Measurements from ENCODE around the gene MXD3. TPM values are rescaled to one million over a fixed set of nuclear protein-coding genes. Genes with fewer than 3 reads are reported as not detected.

The MXD3 gene
- total and polyA plus RNA-seq, 2 donors (not counting 1 experiment from before 2014, with no cell fraction given) = 11.5 to 14.8 TPM

DNA sequence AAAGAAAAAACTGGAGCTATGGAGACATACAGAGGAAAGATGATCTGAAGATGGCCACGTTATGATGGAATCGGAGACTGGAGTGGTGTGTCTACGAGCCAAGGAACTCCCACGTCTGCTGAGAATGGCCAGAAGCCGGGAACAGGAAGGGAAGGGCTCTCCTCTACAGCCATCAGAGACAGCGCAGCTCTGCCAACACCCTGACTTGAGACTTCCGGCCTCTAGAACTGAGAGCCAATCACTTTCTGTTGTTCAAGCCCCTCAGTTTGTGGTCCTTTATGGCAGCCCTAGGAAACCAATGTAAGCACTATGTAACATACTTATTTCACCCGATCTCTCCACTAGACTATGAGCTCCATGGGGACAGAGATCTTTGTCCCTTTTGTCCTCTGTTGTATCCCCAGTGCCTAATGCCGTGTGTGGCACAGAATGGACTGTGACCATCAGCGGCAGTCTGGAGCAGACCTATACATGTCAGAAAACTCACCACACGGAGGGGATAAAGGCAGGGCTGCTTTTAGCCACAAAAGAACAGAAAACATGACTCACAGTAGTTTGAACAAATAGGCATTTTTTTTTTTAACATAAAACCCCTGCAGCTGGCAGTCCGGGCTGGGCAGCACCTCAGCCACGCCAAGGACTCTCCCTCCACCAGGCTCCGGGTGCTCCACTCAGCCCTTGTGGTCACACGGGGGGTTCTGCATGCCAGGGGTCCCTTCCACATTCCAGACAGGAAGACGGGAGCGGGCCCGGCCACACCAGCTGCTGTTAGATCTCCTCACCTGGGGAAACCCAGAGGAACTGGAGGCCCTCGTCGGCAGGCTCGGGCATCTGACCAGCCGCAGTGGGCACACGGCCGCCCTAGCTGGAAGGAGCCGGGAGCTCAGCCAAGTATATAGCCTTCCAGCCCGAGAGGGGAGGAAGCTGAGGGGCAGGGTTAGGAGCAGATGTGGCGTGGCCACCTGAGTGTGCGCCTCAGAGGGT is 16.1 kb upstream of the MXD3 start:
- no peak overlapping the region for H3K4me3 ChIP-seq (ENCODE audit: control extremely low read depth in 1 of 5, extremely low read depth in 1 of 5, insufficient read depth in 1 of 5, low read depth in 2 of 5, low read length in 4 of 5)
- H3K9me3 Mint-ChIP-seq (ENCODE audit: insufficient read depth) = no peaks in the 10 kb centered on the region
- peaks cover 15% of the 10 kb centered on the region for H4K20me1 ChIP-seq (ENCODE audit: control insufficient read depth, insufficient read depth, low read length, poor library complexity, severe bottlenecking)
- no peaks in the 10 kb centered on the region for H3K27me3 Mint-ChIP-seq
- H3K27ac Mint-ChIP-seq = peak overlapping the region; percentile 51
- H3K27me3 ChIP-seq (replicated peaks in 1 of 4; ENCODE audit: control extremely low read depth in 1 of 4, control insufficient read depth in 3 of 4, insufficient read depth in 4 of 4, low read length in 3 of 4) = no peaks in the 10 kb centered on the region
- H3K79me2 ChIP-seq (ENCODE audit: control insufficient read depth, insufficient read depth, low read length) = peaks cover 9% of the 10 kb centered on the region
- H2AFZ ChIP-seq (ENCODE audit: insufficient read depth, low read depth, low read length, poor library complexity, severe bottlenecking) = no peak overlapping the region
- peaks cover 16 to 20% of the 10 kb centered on the region in 2 donors for H3K4me1 ChIP-seq (ENCODE audit: control insufficient read depth in 2 of 2, insufficient read depth in 2 of 2, low read length in 2 of 2)
- no peak for ATAC-seq (ENCODE audit: low read depth)
- H3K4me3 Mint-ChIP-seq = no peak overlapping the region
- H3K36me3 ChIP-seq (replicated peaks in 1 of 2; ENCODE audit: control extremely low read depth in 1 of 2, control insufficient read depth in 1 of 2, extremely low read depth in 1 of 2, insufficient read depth in 2 of 2, low read length in 1 of 2) = peaks cover 4 to 25% of the 10 kb centered on the region in 2 experiments
- no peak for DNase-seq
- H3K4me1 Mint-ChIP-seq = peaks cover 19% of the 10 kb centered on the region
- H3K4me2 ChIP-seq (replicated peaks; ENCODE audit: low read depth, low read length, poor library complexity, severe bottlenecking) = no peak overlapping the region
- H3K9ac ChIP-seq (ENCODE audit: low read length) = no peak overlapping the region
- TF ChIP-seq, protein P1, sequence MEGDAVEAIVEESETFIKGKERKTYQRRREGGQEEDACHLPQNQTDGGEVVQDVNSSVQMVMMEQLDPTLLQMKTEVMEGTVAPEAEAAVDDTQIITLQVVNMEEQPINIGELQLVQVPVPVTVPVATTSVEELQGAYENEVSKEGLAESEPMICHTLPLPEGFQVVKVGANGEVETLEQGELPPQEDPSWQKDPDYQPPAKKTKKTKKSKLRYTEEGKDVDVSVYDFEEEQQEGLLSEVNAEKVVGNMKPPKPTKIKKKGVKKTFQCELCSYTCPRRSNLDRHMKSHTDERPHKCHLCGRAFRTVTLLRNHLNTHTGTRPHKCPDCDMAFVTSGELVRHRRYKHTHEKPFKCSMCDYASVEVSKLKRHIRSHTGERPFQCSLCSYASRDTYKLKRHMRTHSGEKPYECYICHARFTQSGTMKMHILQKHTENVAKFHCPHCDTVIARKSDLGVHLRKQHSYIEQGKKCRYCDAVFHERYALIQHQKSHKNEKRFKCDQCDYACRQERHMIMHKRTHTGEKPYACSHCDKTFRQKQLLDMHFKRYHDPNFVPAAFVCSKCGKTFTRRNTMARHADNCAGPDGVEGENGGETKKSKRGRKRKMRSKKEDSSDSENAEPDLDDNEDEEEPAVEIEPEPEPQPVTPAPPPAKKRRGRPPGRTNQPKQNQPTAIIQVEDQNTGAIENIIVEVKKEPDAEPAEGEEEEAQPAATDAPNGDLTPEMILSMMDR (IDR thresholded peaks at IDR 0.05) = no peak
- no peak for TF ChIP-seq EZH2 (IDR thresholded peaks at IDR 0.05; ENCODE audit: borderline replicate concordance, insufficient read depth, low read depth, low read length, poor library complexity, severe bottlenecking)
- no peaks in the 10 kb centered on the region for H3K9me3 ChIP-seq (ENCODE audit: control extremely low read depth in 1 of 3, control insufficient read depth in 2 of 3, insufficient read depth in 1 of 3, low read length in 2 of 3)
- CTCF ChIA-PET = interaction anchor here (0.9 to 2.1 kb wide), 6 partner anchors 9 to 214 kb away, joined by 3 to 6 read pairs (median 4); no protein-coding TSS in a partner anchor
- H3K27ac ChIP-seq (ENCODE audit: low read length in 2 of 2) = no peak overlapping the region
- 71% methylated on average over 24 of the region's 28 CpGs for WGBS (ENCODE audit: insufficient coverage)
- intact Hi-C loops (cut with micrococcal nuclease) = no loop called here
- POLR2A ChIA-PET = no interaction called here

DNA sequence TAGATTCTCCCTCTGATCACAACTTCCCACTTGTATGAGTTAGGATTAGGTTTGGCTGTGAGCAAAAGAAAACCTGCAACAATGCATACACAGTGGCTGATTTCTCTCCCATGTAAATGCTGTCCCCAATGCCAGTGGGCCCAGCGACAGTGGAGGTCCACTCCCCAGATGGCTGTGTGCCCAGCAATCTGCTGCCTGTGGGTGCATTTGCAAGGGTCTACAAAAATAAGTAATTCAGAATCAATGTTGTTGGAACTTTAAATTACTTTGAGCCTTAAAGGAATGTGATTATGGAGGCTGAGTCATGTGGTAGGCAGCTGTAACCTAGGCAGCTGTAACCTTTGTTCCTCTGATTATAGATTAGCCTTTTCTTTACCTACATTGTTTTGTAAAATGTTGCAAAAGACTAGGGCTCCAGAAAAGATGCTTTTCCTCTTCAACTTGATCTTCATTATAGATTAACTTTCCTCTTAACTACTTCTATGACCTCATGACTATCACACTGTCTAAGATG is 14.2 kb upstream of the MXD3 start:
- 100% methylated on average over 1 of the region's 1 CpG for WGBS (ENCODE audit: insufficient coverage)
- H3K4me3 Mint-ChIP-seq = no peak overlapping the region
- Histone ChIP-seq H2AFZ (ENCODE audit: insufficient read depth, low read depth, low read length, poor library complexity, severe bottlenecking) (no peak overlapping the region), H3K27me3 (replicated peaks in 1 of 4; ENCODE audit: control extremely low read depth in 1 of 4, control insufficient read depth in 3 of 4, insufficient read depth in 4 of 4, low read length in 3 of 4) (no peaks in the 10 kb centered on the region), H3K9ac (ENCODE audit: low read length) (no peak overlapping the region), H3K9me3 (ENCODE audit: control extremely low read depth in 1 of 3, control insufficient read depth in 2 of 3, insufficient read depth in 1 of 3, low read length in 2 of 3) (no peaks in the 10 kb centered on the region), H3K4me1 (ENCODE audit: control insufficient read depth in 2 of 2, insufficient read depth in 2 of 2, low read length in 2 of 2) (peaks cover 5 to 6% of the 10 kb centered on the region in 2 donors), H3K27ac (ENCODE audit: low read length in 2 of 2) (no peak overlapping the region), H4K20me1 (ENCODE audit: control insufficient read depth, insufficient read depth, low read length, poor library complexity, severe bottlenecking) (peaks cover 11% of the 10 kb centered on the region), H3K4me2 (replicated peaks; ENCODE audit: low read depth, low read length, poor library complexity, severe bottlenecking) (no peak overlapping the region), H3K36me3 (replicated peaks in 1 of 2; ENCODE audit: control extremely low read depth in 1 of 2, control insufficient read depth in 1 of 2, extremely low read depth in 1 of 2, insufficient read depth in 2 of 2, low read length in 1 of 2) (peaks cover 4 to 12% of the 10 kb centered on the region in 2 experiments), H3K4me3 (ENCODE audit: control extremely low read depth in 1 of 5, extremely low read depth in 1 of 5, insufficient read depth in 1 of 5, low read depth in 2 of 5, low read length in 4 of 5) (no peak overlapping the region), H3K79me2 (ENCODE audit: control insufficient read depth, insufficient read depth, low read length) (peaks cover 9% of the 10 kb centered on the region)
- DNase-seq = no peak
- intact Hi-C loops (cut with micrococcal nuclease) = no loop called here
- H3K9me3 Mint-ChIP-seq (ENCODE audit: insufficient read depth) = no peaks in the 10 kb centered on the region
- peaks cover 12% of the 10 kb centered on the region for H3K4me1 Mint-ChIP-seq
- TF ChIP-seq, protein P1 (IDR thresholded peaks at IDR 0.05) = no peak
- TF ChIP-seq EZH2 (IDR thresholded peaks at IDR 0.05; ENCODE audit: borderline replicate concordance, insufficient read depth, low read depth, low read length, poor library complexity, severe bottlenecking) = no peak
- ChIA-PET POLR2A (no interaction called here), CTCF (no interaction called here)
- H3K27ac Mint-ChIP-seq = no peak overlapping the region
- H3K27me3 Mint-ChIP-seq = no peaks in the 10 kb centered on the region
- ATAC-seq (ENCODE audit: low read depth) = no peak

All from B cell (primary cell).